Smooth muscle cell (in vitro differentiated cells): Measurements from ENCODE around the gene CAAP1. TPM values are rescaled to one million over a fixed set of nuclear protein-coding genes. Genes with fewer than 3 reads are reported as not detected.

Source experiments
- DNase-seq: peaks from one replicate; lab custom pipeline; 2025; ENCODE audit not compliant: unreplicated experiment; lab: John Stamatoyannopoulos, UW
- H2AFZ ChIP-seq: fragments of 200-600 bp; sonication (generic); 2 replicates; pipeline ENCODE4 v1.6.0; 2016; ENCODE audit warnings: antibody characterized with exemption, low read depth, mild to moderate bottlenecking
- H3F3A ChIP-seq: fragments of 200-600 bp; sonication (generic); 2 replicates; pipeline ENCODE4 v1.6.0; 2017; ENCODE audit warnings: antibody characterized with exemption, low read depth
- H3K27ac ChIP-seq: fragments of 200-600 bp; sonication (generic); 2 replicates; pipeline ENCODE4 v1.5.1; 2016; ENCODE audit warnings: low read depth, mild to moderate bottlenecking
- H3K27me3 ChIP-seq: fragments of 200-600 bp; sonication (generic); 2 replicates; pipeline ENCODE4 v1.6.1; 2016; ENCODE audit warnings: low read depth, mild to moderate bottlenecking
- H3K36me3 ChIP-seq: fragments of 200-600 bp; sonication (generic); 2 replicates; pipeline ENCODE4 v1.5.1; 2016; ENCODE audit warnings: low read depth
- H3K4me1 ChIP-seq: fragments of 200-600 bp; sonication (generic); 2 replicates; pipeline ENCODE4 v1.5.1; 2016; ENCODE audit warnings: low read depth
- H3K4me2 ChIP-seq: fragments of 200-600 bp; sonication (generic); 2 replicates; pipeline ENCODE4 v1.6.0; 2016; ENCODE audit warnings: mild to moderate bottlenecking
- H3K4me3 ChIP-seq: fragments of 200-600 bp; sonication (generic); 2 replicates; pipeline ENCODE4 v1.5.1; 2016; ENCODE audit warnings: mild to moderate bottlenecking
- H3K79me2 ChIP-seq: fragments of 200-600 bp; sonication (generic); 2 replicates; pipeline ENCODE4 v1.6.0; 2016; ENCODE audit warnings: low read depth, mild to moderate bottlenecking
- H3K9ac ChIP-seq: fragments of 200-600 bp; sonication (generic); 2 replicates; pipeline ENCODE4 v1.6.0; 2016; ENCODE audit warnings: low read depth
- H3K9me3 ChIP-seq: fragments of 200-600 bp; sonication (generic); replicated peaks from 2 replicates; pipeline ENCODE4 v1.5.1; 2016; ENCODE audit warnings: low read depth
- H4K20me1 ChIP-seq: fragments of 200-600 bp; sonication (generic); 2 replicates; pipeline ENCODE4 v1.6.0; 2016; ENCODE audit warnings: low read depth
- CTCF ChIP-seq: fragments of 200-600 bp; sonication (generic); IDR thresholded peaks from 2 replicates; pipeline ENCODE4 v1.5.1; 2017; ENCODE audit warnings: borderline replicate concordance, mild to moderate bottlenecking, antibody characterized with exemption; ENCODE audit not compliant: insufficient read depth, poor library complexity, severe bottlenecking
- WGBS: methylation state at CpG from one replicate; pipeline ENCODE4 v1.1.7; 2016; ENCODE audit warnings: low lambda C conversion rate; 5-methylcytosine and 5-hydroxymethylcytosine counted together
- polyA plus RNA-seq: library from polyadenylated mRNA; unstranded; fragments of >200 nt; fragmentation: Nextera tagmentation; extraction: Ambion mirVana; gene quantifications from 2 replicates; pipeline ENCODE4 v1.2.1, GENCODE V29; 2016
- total RNA-seq: library from RNA; depleted of rRNA; stranded (reverse); fragments of >200 nt; gene quantifications from 2 replicates; pipeline ENCODE4 v1.2.3, GENCODE V29; 2014

Gene CAAP1
- total and polyA plus RNA-seq, 2 experiments from 2014 or later = 18.4 to 18.7 TPM

- Histone ChIP-seq H4K20me1 (no peaks in the 10 kb centered on the region), H3K4me3 (no peak overlapping the region), H3K9ac (no peak overlapping the region), H3K79me2 (no peaks in the 10 kb centered on the region), H3K27me3 (no peaks in the 10 kb centered on the region), H3K27ac (no peak overlapping the region), H3K9me3 (no peaks in the 10 kb centered on the region), H3K4me1 (no peaks in the 10 kb centered on the region), H3K4me2 (no peak overlapping the region), H2AFZ (no peak overlapping the region), H3K36me3 (peaks cover 26% of the 10 kb centered on the region), H3F3A (no peaks in the 10 kb centered on the region)
- TF ChIP-seq CTCF = no peak
- WGBS = 55% methylated on average over 1 of the region's 1 CpG
- DNase-seq = no peak
These were observed 27.1 kb upstream of the CAAP1 start for GRCh38 chr9:26919698-26920097.

- WGBS = 87% methylated on average over 2 of the region's 2 CpGs
- no peak for TF ChIP-seq CTCF
These were observed 20.6 kb upstream of the CAAP1 start for GRCh38 chr9:26913138-26913668.

GRCh38 chr9:26904671-26905070 is 12.1 kb upstream of the CAAP1 start:
- WGBS = 90% methylated on average over 1 of the region's 1 CpG
- Histone ChIP-seq H3K36me3 (peaks cover 11% of the 10 kb centered on the region), H3K79me2 (no peaks in the 10 kb centered on the region), H3K4me2 (no peak overlapping the region), H2AFZ (no peak overlapping the region), H3K27me3 (no peaks in the 10 kb centered on the region), H3K4me3 (no peak overlapping the region), H3K9ac (no peak overlapping the region), H3K4me1 (no peaks in the 10 kb centered on the region), H3K9me3 (no peaks in the 10 kb centered on the region), H4K20me1 (no peaks in the 10 kb centered on the region), H3F3A (no peaks in the 10 kb centered on the region), H3K27ac (no peak overlapping the region)
- DNase-seq = no peak
- TF ChIP-seq CTCF = no peak

More at GRCh38 chr9:26913138-26913668, 20.6 kb upstream of the CAAP1 start:
- no peak overlapping the region for H3K4me2 ChIP-seq
- H3K9ac ChIP-seq = no peak overlapping the region
- no peak for DNase-seq
- no peaks in the 10 kb centered on the region for H3K4me1 ChIP-seq
- no peaks in the 10 kb centered on the region for H3K27me3 ChIP-seq
- no peaks in the 10 kb centered on the region for H3K9me3 ChIP-seq
- H3K27ac ChIP-seq = no peak overlapping the region
- no peaks in the 10 kb centered on the region for H3F3A ChIP-seq
- H3K79me2 ChIP-seq = no peaks in the 10 kb centered on the region
- peaks cover 9% of the 10 kb centered on the region for H3K36me3 ChIP-seq
- no peak overlapping the region for H2AFZ ChIP-seq
- no peaks in the 10 kb centered on the region for H4K20me1 ChIP-seq
- no peak overlapping the region for H3K4me3 ChIP-seq

- Histone ChIP-seq H4K20me1 (no peaks in the 10 kb centered on the region), H3K4me1 (no peaks in the 10 kb centered on the region), H3K9ac (no peak overlapping the region), H3K4me2 (no peak overlapping the region), H3F3A (no peaks in the 10 kb centered on the region), H3K4me3 (no peak overlapping the region), H2AFZ (no peak overlapping the region), H3K9me3 (no peaks in the 10 kb centered on the region), H3K36me3 (peaks cover 11% of the 10 kb centered on the region), H3K27me3 (no peaks in the 10 kb centered on the region), H3K27ac (no peak overlapping the region), H3K79me2 (no peaks in the 10 kb centered on the region)
- no peak for DNase-seq
- 94% methylated on average over 3 of the region's 3 CpGs for WGBS
- no peak for TF ChIP-seq CTCF
These were observed 11.5 kb upstream of the CAAP1 start for GRCh38 chr9:26904070-26904469.
